Cerebellar cortex (tissue), 1 donor: ENCODE measurements around the gene CYP11A1.
"Not testable (repeated sequence)": the region's sequence is repeated elsewhere in the genome, so short reads cannot be mapped to it uniquely, and the experiment has no call there.

Experiments used
- DNase-seq: peaks from one replicate; pipeline ENCODE4 v3.0.0-alpha.2; 2015; ENCODE audit warnings: low spot score

Gene CYP11A1

DNA sequence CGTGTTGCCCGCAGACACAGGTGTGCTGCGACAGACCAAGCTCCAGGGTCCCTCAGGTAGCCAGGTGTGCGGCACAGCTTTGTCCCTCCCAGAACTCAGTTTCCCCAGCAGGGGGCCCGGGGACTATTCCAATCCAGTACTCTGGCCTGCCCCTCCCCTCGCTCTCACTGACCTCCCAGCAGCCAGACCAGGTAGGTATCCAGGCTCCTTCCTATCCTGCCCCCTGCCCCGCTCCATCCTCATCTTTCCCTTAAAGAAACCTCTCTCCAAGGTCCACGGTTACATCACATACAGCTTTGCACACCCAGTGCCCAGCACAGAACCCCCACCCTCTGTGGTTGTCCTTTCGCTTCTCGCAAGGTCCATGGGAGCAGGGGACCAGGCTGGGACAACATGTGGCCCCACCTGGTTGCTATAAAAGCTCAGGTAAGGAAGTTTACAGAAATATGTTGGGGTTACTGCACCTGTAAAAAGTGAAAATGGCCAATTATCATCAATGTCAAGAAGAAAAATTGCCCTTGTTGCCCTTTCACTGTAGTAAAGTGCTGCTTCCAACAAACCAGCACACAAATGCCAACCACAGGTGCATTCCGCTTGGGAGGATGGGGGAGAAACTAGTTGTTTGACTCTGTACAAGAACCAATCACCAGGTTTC lies 7.3 kb upstream of the CYP11A1 start:
- DNase-seq: no peak

DNA sequence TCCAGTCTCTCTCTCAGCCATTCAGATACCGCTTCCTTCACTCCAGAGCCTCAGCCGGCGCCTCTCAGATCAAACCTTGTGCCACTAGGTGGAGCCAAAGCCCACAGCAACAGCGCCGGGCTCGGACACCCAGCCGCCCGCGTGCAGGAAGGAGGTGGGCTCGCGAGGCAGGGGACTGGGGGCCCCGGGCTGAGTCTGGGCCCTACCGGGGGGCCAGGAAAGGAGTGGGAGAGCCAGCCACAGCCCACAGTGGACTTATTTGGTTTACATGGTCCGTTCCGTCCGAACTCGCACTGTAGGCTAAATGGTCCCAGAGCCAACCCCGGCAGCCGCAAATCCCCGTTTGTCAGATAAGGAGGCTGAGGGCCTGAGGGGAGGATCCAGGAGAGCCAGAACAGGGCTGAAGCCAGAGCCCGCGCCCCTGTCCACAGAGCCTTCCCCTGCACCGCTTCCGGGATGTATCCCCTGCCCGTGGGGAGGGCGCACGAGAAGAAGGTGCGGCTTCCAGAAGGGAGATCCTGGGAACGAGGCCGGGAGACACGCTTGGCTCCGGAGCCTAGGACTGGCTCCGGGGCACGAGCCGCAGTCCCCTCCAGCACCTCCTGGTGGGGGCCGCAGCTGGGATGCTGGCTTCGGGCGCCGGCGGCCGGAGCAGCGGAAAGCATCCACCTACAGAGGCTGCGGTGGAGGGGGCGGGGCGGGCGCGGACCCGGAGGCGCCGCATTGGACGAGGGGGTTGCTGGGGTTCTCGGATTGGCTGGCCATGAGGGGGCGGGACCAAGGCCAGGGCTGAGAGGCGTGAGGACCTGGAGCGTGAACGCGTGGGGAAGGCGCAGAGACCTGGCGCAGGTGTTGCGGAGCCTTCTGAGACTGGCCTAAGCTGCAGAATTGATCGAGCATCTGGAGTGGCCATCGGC lies 6.5 kb upstream of the CYP11A1 start:
- DNase-seq: peak; percentile 92

DNA sequence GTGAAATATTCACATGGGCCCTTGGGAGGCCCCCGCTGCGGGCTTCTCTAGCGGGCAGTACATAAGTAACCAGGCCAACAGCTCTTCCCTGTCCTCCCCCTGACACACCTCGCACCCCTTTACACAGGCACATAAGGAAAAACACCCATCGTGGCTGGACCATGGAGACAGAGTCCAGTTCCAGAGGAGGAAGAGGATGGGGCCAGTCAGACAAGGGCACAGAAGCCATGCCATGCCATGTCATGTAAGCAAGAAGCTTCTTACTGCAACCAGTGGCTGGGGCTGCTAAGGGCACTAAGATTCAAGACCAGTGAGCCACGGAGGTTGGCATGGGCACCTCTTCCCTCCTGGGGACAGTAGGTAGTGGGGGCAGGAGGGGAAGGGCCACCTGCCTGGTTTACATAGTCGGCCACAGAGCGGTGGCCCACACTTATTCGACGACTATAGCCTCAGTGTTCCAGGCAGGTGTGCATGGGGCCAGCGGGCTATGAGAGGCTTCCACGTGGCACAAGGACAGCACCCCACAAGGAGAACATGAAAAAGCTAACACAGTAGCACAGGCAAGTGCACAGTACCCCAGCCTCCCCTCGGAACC lies 5.7 kb upstream of the CYP11A1 start:
- DNase-seq: no peak

DNA sequence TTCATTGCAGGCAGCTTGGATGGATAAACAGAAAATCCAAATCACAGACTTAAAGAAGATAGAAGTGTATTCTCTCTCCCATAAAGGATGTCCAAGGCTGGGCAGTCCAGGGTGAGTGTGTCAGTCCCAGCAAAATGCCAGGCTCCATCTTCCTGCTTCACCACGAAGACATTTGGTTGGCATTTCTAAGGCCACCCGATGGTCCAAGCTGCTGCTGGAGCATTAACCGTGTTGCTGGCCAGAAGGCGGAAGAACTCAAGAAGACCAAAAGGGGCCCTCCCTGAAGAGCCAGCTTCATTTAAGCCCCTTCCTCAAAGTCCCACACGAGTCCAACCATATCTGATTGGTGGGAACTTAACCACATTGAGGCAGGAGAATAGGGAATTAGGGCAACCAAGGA lies 3.0 kb upstream of the CYP11A1 start:
- no peak for DNase-seq

GRCh38 chr15:74369756-74370155 lies 2.3 kb upstream of the CYP11A1 start:
- DNase-seq: no peak

DNA sequence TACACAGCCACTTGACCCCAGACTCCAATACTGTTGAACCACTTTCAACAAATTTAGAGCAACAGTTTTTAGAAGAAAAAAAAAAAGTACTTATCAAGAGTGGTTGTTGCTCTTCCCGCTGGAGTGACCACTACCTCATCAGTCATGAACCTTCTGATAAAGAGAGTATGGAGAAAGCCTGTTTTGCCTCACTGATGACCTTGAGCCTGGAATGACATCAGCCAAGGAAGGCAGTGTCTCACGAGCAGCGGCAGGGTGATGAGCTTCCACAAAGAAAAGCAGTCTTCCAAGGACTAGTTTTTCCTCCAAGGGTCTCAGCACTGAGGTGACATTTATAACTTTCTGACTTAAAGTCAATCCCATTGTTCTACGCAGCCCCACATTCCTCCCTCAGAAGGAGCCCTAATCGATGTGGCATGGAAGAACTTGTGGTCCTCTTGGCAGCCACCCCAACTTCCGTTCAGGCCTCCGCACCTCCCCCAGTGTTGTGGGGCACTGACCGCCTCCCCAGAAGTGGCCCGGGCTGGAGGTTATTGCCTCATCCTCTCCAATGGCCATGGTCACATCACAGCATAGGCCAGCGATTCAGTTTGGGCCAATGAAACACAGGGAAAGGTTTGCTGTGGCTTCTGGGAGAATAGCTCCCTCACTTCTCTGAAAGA lies 1.8 kb upstream of the CYP11A1 start:
- DNase-seq: no peak

GRCh38 chr15:74368121-74368520 lies 675 bp upstream of the CYP11A1 start:
- DNase-seq: no peak

- DNase-seq: no peak
Measured at GRCh38 chr15:74365598-74366445, 1.6 kb downstream of the CYP11A1 start.

DNA sequence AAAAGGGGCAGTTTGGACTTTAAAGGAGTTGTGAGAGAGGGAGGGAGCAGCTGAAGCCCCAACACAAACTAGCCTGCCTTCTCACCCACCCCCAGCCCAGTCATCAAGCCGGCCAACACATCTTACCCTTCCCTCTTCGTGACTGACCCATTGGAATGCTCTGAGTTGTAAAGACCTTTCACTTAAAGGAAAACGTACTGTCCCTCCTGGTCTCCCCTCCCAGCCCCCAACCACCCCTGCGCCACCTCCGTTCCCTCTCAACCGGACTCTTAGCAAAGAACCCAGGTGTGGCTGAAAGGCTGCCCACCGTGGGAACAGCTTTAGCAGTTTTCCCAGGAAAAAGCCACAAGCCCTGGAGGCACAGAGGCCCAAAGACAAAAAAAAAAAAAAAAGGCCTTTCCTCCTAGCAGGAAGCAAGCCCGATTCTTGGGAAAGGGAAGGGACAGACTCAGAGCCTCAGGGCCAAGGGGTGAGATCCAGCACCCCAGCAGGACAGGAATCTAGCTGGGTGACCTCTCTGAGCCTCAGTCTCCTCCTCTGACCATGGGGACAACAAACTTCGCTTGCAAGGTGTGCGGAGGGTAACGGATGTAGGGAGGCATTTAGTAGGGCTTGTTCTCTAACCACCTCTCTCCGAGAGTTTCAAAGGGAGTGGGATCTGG lies 2.4 kb downstream of the CYP11A1 start:
- no peak for DNase-seq

DNA sequence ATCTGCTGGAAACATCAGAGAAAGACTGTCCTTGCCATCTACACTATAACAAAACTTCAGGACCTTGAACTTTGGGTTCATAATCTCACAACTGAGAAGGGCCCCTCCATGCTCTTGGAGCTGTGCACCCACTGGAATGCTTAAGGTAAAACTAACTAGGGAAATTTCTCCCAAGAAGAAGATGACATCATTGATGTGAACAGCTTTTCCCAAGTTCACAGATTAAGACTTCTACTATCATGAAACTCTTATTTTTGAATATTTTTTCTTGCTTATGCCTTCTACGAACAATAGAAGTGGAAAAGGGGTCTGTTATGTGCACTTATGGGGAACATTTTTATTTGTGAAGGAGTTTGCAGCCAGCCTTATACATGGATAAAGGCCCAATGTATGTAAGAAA lies 5.0 kb downstream of the CYP11A1 start:
- DNase-seq: no peak

DNA sequence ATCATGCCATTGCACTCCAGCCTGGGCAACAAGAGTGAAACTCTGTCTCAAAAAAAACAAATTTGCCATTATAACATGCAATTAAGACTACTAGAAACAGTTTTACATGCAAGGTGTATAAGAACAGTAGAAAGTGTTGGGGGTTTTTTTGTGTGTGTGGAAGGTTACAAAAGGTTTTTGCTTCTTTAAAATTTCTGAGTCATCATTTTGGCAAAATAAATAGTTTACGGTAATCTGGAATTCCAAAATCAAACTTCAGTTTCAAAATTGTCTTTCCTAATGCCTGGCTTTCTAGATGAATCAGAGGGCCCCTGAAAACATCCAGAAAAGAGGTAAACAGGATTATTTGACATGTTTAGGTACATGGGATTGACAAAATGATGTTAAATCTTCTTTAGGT lies 6.6 kb downstream of the CYP11A1 start:
- not testable (repeated sequence) for DNase-seq

DNA sequence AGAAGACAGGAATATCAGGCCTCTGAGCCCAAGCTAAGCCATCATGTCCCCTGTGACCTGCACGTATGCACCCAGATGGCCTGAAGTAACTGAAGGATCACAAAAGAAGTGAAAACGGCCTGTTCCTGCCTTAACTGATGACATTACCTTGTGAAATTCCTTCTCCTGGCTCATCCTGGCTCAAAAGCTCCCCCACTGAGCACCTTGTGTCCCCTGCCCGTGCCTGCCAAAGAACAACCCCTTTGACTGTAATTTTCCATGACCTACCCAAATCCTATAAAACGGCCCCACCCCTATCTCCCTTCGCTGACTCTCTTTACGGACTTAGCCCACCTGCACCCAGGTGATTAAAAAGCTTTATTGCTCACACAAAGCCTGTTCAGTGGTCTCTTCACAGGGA lies 8.1 kb downstream of the CYP11A1 start:
- DNase-seq: peak; percentile 54

DNA sequence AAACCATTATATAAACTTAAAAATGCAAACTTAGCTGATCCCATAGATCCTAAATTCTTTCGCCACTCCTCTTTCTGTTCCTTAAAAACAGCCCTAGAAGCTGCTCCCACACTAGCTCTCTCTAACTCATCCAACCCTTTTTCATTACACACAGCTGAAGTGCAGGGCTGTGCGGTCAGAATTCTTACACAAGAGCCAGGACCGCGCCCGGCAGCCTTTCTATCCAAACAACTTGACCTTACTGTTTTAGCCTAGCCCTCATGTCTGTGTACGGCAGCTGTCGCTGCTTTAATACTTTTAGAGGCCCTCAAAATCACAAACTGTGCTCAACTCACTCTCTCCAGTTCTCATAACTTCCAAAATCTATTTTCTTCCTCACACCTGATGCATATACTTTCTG lies 9.9 kb downstream of the CYP11A1 start:
- not testable (repeated sequence) for DNase-seq

GRCh38 chr15:74356050-74356449 lies 11.4 kb downstream of the CYP11A1 start:
- not testable (repeated sequence) for DNase-seq

DNA sequence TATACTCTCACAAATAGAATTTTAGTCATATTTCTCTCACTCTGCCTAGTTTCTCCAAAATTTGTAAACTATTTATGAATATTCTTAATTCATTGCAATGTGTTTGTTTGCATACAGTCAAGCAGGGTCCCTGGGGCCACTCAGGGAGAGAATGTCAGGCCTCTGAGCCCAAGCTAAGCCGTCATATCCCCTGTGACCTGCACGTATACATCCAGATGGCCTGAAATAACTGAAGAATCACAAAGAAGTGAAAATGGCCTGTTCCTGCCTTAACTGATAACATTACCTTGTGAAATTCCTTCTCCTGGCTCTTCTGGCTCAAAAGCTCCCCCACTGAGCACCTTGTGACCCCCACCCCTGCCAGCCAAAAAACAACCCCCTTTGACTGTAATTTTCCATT lies 13.5 kb downstream of the CYP11A1 start:
- DNase-seq: not testable (repeated sequence)

DNA sequence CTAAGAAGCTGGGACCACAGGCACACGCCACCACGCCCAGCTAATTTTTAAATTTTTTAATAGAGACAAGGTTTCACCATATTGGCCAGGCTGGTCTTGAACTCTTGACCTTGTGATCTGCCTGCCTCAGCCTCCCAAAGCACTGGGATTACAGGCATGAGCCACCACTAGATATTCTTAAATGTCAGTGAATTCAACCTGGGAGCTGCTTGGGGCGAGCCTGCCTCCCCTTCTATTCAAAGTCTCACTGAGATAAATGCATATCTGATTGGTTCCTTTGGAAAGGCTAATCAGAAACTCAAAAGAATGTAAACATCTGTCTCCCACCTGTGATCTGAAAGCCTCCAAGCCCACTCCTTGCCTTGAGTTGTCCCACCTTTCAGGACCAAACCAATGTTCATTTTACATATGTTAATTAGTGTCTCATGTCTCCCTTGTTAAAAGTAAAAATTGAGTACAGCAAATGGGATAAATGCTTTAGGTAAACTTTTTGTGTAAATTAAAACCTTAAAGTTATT lies 15.0 kb downstream of the CYP11A1 start:
- no peak for DNase-seq

GRCh38 chr15:74351670-74352069 lies 15.8 kb downstream of the CYP11A1 start:
- DNase-seq: no peak

- DNase-seq: no peak
Measured at GRCh38 chr15:74350295-74351275, 16.9 kb downstream of the CYP11A1 start.

- DNase-seq: no peak
Measured at GRCh38 chr15:74349241-74349778, 18.1 kb downstream of the CYP11A1 start.
